Measurements from ENCODE around the gene XYLT1.

Gene XYLT1

DNA sequence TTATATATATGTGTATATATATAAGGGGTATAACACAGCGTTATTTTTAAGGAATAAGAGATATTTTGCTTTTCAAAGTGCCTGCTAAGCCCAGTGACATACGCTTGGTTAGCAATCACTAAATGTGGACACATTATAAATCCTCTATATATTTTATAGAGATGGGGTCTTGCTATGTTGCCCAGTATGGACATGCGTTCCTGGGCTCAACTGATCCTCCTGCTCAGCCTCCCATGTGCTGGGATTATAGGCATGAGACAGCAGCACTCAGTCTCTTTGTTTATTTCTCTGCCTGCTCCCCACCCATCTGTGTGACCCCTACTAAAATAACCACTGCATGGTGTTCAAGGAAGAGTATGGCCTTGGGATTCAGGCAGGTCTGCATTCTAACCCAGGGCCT lies 63.4 kb downstream of the XYLT1 start:
- DNase-seq (ENCODE audit: extremely low read depth in 1 of 2, low read depth in 1 of 2), result no peak

GRCh38 chr16:17404941-17405689 lies 65.6 kb downstream of the XYLT1 start:
- no peak for DNase-seq (ENCODE audit: extremely low read depth in 1 of 2, low read depth in 1 of 2)

- no peak for DNase-seq (ENCODE audit: extremely low read depth in 1 of 2, low read depth in 1 of 2)
These were observed 66.8 kb downstream of the XYLT1 start for GRCh38 chr16:17403859-17404545.

- no peak for DNase-seq (ENCODE audit: extremely low read depth in 1 of 2, low read depth in 1 of 2)
These were observed 67.5 kb downstream of the XYLT1 start for GRCh38 chr16:17403156-17403809.

GRCh38 chr16:17397499-17397891 lies 73.3 kb downstream of the XYLT1 start:
- DNase-seq (ENCODE audit: extremely low read depth in 1 of 2, low read depth in 1 of 2), result no peak

DNA sequence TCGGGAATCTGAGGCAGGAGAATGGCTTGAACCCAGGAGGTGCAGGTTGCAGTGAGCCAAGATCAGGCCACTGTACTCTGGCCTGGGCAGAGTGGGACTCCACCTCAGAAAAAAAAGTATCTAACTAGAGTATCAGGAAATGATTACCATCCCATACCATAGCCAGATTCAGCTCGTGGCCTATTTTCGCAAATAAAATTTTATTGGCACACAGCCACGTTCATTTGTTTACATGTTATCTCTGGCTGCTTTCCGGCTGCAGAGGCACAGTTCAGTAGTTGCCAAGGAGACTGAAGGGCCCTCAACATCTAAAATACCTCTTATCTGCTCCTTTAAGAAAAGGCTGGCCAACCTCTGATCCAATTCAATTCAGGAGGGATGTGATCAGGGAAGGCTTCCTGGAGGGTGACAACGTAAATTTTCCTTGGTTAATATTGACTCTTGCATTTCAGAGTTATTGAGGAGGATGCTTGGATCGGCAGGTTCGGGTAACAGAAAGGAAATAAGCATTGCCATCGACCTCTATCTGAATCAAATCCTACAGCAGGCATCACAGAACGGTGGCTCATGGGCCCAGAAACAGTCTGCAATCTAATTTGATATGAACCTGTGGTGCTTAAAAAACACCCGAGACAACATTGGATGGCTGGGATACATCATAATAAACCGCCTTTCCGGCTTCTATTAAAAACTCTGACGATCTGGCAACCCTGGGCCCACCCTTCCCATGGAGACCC lies 73.8 kb downstream of the XYLT1 start:
- no peak for DNase-seq (ENCODE audit: extremely low read depth in 1 of 2, low read depth in 1 of 2)

DNA sequence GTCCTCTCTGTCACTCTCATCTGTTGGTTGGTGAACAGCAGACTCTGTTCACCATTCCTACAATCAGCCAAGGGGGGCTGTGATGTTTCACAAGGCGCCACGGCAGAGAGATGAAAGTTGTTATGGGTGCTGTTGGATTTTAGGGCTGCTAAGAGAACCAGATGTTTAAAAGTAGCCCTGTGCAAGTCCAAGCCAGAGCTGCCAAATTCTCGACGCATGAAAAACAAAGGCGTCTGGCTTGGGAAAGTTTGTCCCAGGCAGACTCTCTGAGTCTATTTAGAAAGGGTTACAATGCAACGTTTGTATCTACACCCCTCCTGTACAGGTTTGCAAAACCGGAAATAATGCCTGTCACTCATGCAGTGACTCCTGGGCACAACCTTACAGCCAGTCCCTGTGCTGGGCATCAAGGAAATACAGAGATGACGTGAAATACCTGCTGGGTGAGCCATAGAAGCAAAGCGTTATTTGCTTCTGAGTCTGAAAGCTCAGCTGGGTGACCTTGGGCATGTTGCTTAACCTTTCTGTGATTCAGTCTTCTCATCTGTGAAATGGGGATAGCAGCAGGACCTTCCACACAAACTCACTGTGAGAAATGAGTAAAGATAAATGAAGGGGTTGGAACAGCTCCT lies 74.8 kb downstream of the XYLT1 start:
- DNase-seq (ENCODE audit: extremely low read depth in 1 of 2, low read depth in 1 of 2), result no peak

DNA sequence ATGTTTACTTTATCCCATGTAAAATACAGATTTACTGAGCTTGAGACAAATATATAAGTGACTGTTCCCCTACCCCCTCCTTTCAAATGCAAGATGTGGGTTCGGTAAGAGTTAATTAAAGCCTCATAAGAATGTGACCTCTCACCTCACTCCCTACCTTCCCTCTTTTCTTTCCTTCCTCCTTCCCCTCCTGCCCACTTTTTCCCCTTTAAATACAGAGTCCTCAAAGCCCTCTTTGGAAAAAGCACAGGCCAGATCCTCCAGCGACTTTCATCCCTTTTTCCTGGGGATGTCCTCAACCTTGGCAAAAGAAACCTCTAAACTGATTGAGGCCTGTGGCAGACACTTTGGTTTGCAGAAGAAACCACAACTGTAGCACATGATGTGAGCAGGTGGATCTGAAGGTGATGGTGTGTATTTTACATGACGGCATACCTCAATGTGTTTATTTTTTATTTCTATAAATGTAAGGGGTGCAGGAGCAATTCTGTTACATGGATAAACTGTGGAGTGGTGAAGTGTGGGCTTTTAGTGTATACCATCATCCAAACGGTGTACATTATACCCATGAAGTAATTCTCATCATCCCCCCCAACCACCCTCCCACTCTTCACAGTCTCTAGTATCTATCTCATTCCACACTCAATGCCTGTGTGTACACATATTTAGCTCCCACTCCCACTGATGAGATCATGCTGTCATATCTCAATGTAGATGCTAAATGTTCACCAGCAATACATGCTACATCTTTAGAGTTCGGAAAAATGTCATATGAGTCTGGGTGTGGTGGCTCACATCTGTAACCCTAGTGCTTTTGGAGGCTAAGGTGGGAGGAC lies 77.7 kb downstream of the XYLT1 start:
- no peak for DNase-seq (ENCODE audit: extremely low read depth in 1 of 2, low read depth in 1 of 2)

DNA sequence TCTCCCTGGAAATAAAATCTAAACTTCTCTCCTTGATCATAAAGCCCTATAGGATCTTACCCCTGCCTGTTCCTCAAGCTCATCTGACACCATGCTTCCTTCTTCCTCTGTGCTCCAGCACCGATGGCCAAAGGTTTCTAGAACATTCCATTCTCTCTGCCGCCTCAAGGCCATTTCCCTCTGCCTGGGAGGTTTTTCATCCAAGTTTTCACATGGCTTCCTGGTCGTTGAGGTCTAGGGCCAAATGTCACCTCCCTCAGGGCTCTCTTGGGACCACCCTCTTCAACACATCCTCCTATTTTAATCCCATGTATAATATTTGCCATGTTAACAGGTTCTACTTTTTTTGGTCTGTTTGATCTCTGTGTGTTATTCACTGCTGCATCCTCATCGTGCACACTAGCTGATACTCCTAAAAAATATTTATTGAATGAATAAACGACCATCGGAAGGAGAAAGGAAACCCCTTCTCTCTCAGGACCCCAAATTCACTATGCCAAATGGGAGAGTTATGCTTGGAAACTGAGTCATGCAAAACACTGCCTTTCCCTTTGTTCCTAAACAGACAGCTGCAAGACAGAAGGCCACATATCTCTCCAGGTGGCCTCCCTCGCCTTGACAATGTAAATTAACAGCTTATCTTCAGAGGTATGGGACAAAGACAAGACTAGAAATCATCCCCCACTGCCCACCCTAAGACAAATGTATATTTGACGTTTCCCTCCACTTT lies 78.5 kb downstream of the XYLT1 start:
- DNase-seq (ENCODE audit: extremely low read depth in 1 of 2, low read depth in 1 of 2), result no peak

DNA sequence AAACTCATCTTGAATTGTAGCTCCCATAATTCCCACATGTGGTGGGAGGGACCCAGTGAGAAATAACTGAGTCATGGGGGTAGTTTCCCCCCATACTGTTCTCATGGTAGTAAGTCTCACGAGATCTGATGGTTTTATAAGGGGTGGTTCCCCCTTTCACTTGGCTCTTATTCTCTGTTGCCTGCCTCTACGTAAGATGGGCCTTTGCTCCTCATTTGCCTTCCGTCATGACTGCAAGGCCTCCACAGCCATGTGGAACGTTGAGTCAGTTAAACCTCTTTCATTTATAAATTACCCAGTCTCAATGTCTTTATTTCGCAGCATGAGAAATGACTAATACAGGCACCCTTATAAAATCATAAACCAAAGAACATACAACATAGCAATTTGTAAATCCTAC lies 79.0 kb downstream of the XYLT1 start:
- DNase-seq (ENCODE audit: extremely low read depth in 1 of 2, low read depth in 1 of 2), result no peak

GRCh38 chr16:17389384-17389783 lies 81.4 kb downstream of the XYLT1 start:
- no peak for DNase-seq (ENCODE audit: extremely low read depth in 1 of 2, low read depth in 1 of 2)

DNA sequence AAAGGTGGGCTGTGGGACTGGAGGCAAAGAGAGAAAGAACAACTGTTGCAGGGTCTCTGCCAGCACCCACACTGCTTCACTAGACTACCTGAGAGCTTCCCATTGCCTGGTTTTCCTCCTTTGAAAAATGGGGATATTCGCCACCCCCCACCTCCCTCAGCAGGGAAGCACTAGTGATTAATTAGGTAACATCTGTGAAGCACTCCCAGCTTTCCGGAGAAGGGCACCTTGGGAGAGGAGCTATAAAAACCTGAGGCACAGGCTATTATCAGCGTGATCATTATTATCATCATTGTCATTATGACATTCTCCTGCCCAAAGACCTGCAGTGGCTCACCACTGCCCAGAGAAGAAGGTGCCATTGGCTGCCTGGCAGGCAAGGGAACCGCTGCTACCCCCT lies 83.5 kb downstream of the XYLT1 start:
- no peak for DNase-seq (ENCODE audit: extremely low read depth in 1 of 2, low read depth in 1 of 2)

DNA sequence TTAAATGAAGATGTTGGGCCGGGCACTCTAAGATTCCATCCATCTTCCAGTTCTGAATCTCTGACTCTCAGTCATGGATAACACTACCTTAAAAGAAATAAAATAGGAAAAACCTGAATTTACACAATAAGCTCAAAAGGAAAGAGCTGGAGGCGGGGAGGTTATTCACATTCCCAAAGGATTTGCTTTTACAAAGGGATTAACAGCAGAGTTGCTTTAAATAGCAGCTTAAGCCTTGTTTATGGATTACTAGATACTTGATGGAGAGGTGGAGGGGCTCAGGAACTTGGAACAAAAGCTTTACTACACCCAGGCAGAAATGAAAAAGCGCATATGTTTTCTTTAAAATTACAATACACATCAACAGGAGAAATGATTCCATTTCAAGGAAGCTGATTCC lies 84.5 kb downstream of the XYLT1 start:
- DNase-seq (ENCODE audit: extremely low read depth in 1 of 2, low read depth in 1 of 2), result no peak

DNA sequence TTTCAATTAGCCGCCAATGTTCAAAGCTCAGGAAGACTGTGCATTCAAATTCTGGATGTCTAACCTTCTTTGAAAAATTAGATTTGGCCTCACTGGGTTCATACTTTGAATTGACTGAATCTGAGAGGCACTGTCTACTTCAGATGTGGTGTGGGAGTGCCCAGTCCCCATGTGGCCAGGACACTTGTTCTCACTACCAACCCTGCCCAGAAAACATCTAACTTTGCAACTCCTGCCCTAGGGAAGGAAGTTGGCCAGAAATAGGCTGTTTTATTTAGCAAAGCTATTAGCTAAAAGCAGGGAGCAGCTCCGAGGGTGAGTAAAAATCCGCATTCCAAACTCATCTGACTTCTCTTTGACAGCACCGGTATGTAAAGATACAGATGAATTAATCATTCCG lies 86.3 kb downstream of the XYLT1 start:
- no peak for DNase-seq (ENCODE audit: extremely low read depth in 1 of 2, low read depth in 1 of 2)

DNA sequence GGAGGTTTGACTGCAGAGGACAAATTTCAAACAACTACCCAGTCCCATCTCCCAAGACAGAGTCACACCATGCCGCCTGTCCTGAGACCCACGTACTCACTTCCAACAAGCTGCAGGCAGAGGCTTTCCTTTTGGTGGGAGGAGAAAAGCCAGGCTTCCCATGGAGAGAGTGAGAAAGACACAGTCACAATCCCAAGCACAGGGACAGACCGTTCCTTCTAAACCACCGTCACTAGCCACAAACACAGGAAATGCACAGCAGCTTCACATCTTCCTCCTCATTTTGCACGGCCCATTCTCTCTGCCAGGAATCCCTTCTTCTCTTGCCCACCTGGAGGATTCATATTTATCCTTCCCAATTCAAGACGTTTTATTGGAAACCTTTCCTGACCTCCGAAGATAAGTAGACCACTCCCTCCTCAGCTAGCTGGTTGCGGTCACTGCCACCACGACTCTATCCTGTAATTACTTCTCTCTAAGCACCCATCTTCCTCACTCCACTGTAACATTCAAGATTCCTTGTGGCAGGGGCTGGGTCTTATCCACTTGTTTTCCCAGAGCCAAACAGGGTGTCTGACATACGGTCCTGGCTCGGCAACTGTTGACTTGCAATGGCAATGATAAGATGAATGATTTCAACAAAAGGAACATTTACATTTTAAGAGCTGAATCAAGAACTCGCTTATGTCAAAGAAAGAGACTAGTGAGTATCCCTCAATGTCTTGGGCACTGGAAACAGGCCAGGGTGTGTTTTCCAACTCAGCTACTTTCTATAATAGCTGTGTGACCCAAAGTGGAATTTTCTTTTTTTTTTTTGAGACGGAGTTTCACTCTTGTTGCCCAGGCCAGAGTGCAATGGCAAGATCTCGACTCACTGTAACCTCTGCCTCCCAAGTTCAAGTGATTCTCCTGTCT lies 87.6 kb downstream of the XYLT1 start:
- DNase-seq (ENCODE audit: extremely low read depth in 1 of 2, low read depth in 1 of 2), result no peak

- no peak for DNase-seq (ENCODE audit: extremely low read depth in 1 of 2, low read depth in 1 of 2)
These were observed 88.2 kb downstream of the XYLT1 start for GRCh38 chr16:17382514-17382913.

- DNase-seq (ENCODE audit: extremely low read depth in 1 of 2, low read depth in 1 of 2), result no peak
These were observed 89.0 kb downstream of the XYLT1 start for GRCh38 chr16:17381784-17382183.

- no peak for DNase-seq (ENCODE audit: extremely low read depth in 1 of 2, low read depth in 1 of 2)
These were observed 90.1 kb downstream of the XYLT1 start for GRCh38 chr16:17380613-17381012.

Data from stimulated activated CD8-positive, alpha-beta memory T cell treated with anti-CD3 and anti-CD28 coated beads, Interleukin-7, amount 100 ng/mL, for 48 hours (primary cell).